PC-3 (cell line): ENCODE measurements around the gene AKR7A2. TPM values are rescaled to one million over a fixed set of nuclear protein-coding genes. Genes with fewer than 3 reads are reported as not detected.
A peak's percentile ranks its signal among the peaks of the same experiment; 100 is the strongest.
"Not testable (repeated sequence)": the region's sequence is repeated elsewhere in the genome, so short reads cannot be mapped to it uniquely, and the experiment has no call there.

Experiments used
- ATAC-seq: fragments of 200-7000 bp; cut with Tn5 transposase; 2 replicates; pipeline ENCODE4 v1.9.1; 2020; ENCODE audit warnings: mild to moderate bottlenecking, moderate library complexity
- BruUV-seq: library from RNA; stranded (reverse); fragments of 400-500 nt; replicated peaks from 2 replicates; lab custom pipeline; 2021; lab: Mats Ljungman, UMichigan
- CTCF ChIA-PET: fragments of 300-600 bp; sonication (Branson Sonifier 250); formaldehyde crosslinking; loops from one replicate; lab custom pipeline; 2022; ENCODE audit warnings: antibody characterized with exemption; lab: Charles Lee
- POLR2A ChIA-PET: fragments of 300-600 bp; sonication (Branson Sonifier 250); formaldehyde crosslinking; loops from one replicate; lab custom pipeline; 2022; ENCODE audit warnings: antibody characterized with exemption; ENCODE audit not compliant: unreplicated experiment; lab: Charles Lee
- DNase-seq: peaks from one replicate; pipeline ENCODE4 v3.0.0-alpha.2; 2015
- H2AFZ ChIP-seq: fragments of 300-600 bp; sonication (generic); 2 replicates; pipeline ENCODE4 v1.6.0; 2016; ENCODE audit warnings: antibody characterized with exemption, low read length
- H3F3A ChIP-seq: fragments of 300-600 bp; sonication (generic); one replicate; pipeline ENCODE4 v1.6.0; 2017; ENCODE audit warnings: antibody characterized with exemption, low read length, control low read depth, mild to moderate bottlenecking; ENCODE audit not compliant: unreplicated experiment
- H3K27ac ChIP-seq: fragments of 300-600 bp; sonication (generic); 2 replicates; pipeline ENCODE4 v1.5.1; 2016; ENCODE audit warnings: mild to moderate bottlenecking, low read length
- H3K27me3 ChIP-seq: fragments of 300-600 bp; sonication (generic); 2 replicates; pipeline ENCODE4 v1.6.1; 2016; ENCODE audit warnings: low read length, mixed read lengths
- H3K36me3 ChIP-seq: fragments of 300-600 bp; sonication (generic); 2 replicates; pipeline ENCODE4 v1.6.1; 2016; ENCODE audit warnings: low read depth, mixed run types, low read length, mixed read lengths
- H3K4me1 ChIP-seq: fragments of 300-600 bp; sonication (generic); 2 replicates; pipeline ENCODE4 v1.5.1; 2016; ENCODE audit warnings: low read length; ENCODE audit not compliant: insufficient read depth
- H3K4me2 ChIP-seq: fragments of 300-600 bp; sonication (generic); 2 replicates; pipeline ENCODE4 v1.6.0; 2016; ENCODE audit warnings: low read length
- H3K4me3 ChIP-seq: fragments of 300-600 bp; sonication (generic); 2 replicates; pipeline ENCODE4 v1.5.1; 2016; ENCODE audit warnings: mild to moderate bottlenecking, low read length, mixed read lengths
- H3K79me2 ChIP-seq: fragments of 300-600 bp; sonication (generic); 2 replicates; pipeline ENCODE4 v1.6.1; 2017; ENCODE audit warnings: low read length, mixed read lengths
- H3K9ac ChIP-seq: fragments of 300-600 bp; sonication (generic); 2 replicates; pipeline ENCODE4 v1.6.0; 2016; ENCODE audit warnings: mild to moderate bottlenecking, low read length
- H3K9me2 ChIP-seq: fragments of 300-600 bp; sonication (generic); replicated peaks from 2 replicates; pipeline ENCODE4 v1.6.1; 2016; ENCODE audit warnings: mixed run types, low read length, mixed read lengths
- H3K9me3 ChIP-seq: fragments of 300-600 bp; sonication (generic); 2 replicates; pipeline ENCODE4 v1.6.1; 2016; ENCODE audit warnings: low read length, mixed read lengths
- H4K20me1 ChIP-seq: fragments of 300-600 bp; sonication (generic); 2 replicates; pipeline ENCODE4 v1.6.1; 2016; ENCODE audit warnings: low read length, mixed read lengths
- CTCF ChIP-seq: fragments of 300-600 bp; sonication (generic); conservative IDR thresholded peaks from 2 replicates; pipeline ENCODE4 v1.5.1; 2017; ENCODE audit warnings: antibody characterized with exemption, low read depth, mild to moderate bottlenecking, low read length
- EZH2 ChIP-seq: fragments of 300-600 bp; sonication (generic); IDR thresholded peaks from one replicate; pipeline ENCODE4 v1.6.1; 2017; ENCODE audit warnings: antibody characterized with exemption, mild to moderate bottlenecking, low read length; ENCODE audit not compliant: unreplicated experiment
- EZH2phosphoT487 ChIP-seq: fragments of 300-600 bp; sonication (generic); IDR thresholded peaks from 2 replicates; pipeline ENCODE4 v1.6.1; 2018; ENCODE audit warnings: mild to moderate bottlenecking, antibody characterized with exemption, low read length, borderline replicate concordance
- intact Hi-C: fragments of 100-400 bp; cut with micrococcal nuclease; formaldehyde crosslinking; loops from 2 replicates; pipeline ENCODE4 v1.9.0; 2023
- total RNA-seq: library from RNA; depleted of rRNA; stranded (reverse); fragments of >200 nt; gene quantifications from 2 replicates; pipeline ENCODE4 v1.2.3, GENCODE V29; 2014

Gene AKR7A2
- total RNA-seq, 1 experiment from 2014 or later: 63.3 TPM

GRCh38 chr1:19272064-19272463 is 39.9 kb downstream of the AKR7A2 start:
- BruUV-seq: no TSS peak
- Histone ChIP-seq H4K20me1 (no peaks in the 10 kb centered on the region), H3K27me3 (no peaks in the 10 kb centered on the region), H3K4me1 (peaks cover 4% of the 10 kb centered on the region), H3K4me2 (no peak overlapping the region), H2AFZ (no peak overlapping the region), H3K4me3 (no peak overlapping the region), H3K9me2 (no peaks in the 10 kb centered on the region), H3K79me2 (no peaks in the 10 kb centered on the region), H3K27ac (no peak overlapping the region), H3K9ac (no peak overlapping the region), H3F3A (no peaks in the 10 kb centered on the region), H3K9me3 (no peaks in the 10 kb centered on the region), H3K36me3 (no peaks in the 10 kb centered on the region)
- TF ChIP-seq CTCF (no peak), EZH2 (no peak), EZH2phosphoT487 (no peak)
- CTCF ChIA-PET: no interaction called here
- no peak for ATAC-seq
- intact Hi-C loops: no loop called here
- no peak for DNase-seq
- POLR2A ChIA-PET: no interaction called here

GRCh38 chr1:19270343-19270730 is 41.6 kb downstream of the AKR7A2 start:
- H3K4me3 ChIP-seq, H3F3A ChIP-seq, H3K27me3 ChIP-seq, POLR2A ChIA-PET, H4K20me1 ChIP-seq, H3K9ac ChIP-seq, BruUV-seq, H3K4me2 ChIP-seq, H2AFZ ChIP-seq, H3K9me2 ChIP-seq, CTCF ChIA-PET, DNase-seq, intact Hi-C loops, H3K9me3 ChIP-seq, H3K27ac ChIP-seq, H3K79me2 ChIP-seq, H3K36me3 ChIP-seq, H3K4me1 ChIP-seq: not testable (repeated sequence)
- ATAC-seq: peak; percentile 25; the same call in 1 of the 2 replicates

GRCh38 chr1:19269427-19270342 is 42.3 kb downstream of the AKR7A2 start:
- H3K4me3 ChIP-seq, H2AFZ ChIP-seq, intact Hi-C loops, CTCF ChIA-PET, H3K4me1 ChIP-seq, H3K27me3 ChIP-seq, H3K27ac ChIP-seq, H3K79me2 ChIP-seq, H3K9ac ChIP-seq, H3K9me2 ChIP-seq, H3F3A ChIP-seq, H3K36me3 ChIP-seq, H3K4me2 ChIP-seq, H4K20me1 ChIP-seq, POLR2A ChIA-PET, DNase-seq, H3K9me3 ChIP-seq, BruUV-seq: not testable (repeated sequence)
- ATAC-seq: peak; percentile 82
